Measurements from ENCODE around the gene CPSF3. TPM values are rescaled to one million over a fixed set of nuclear protein-coding genes. Genes with fewer than 3 reads are reported as not detected.
A peak's percentile ranks its signal among the peaks of the same experiment; 100 is the strongest.

Gene CPSF3
- total and polyA plus RNA-seq, 9 of the 15 experiments (the other 6 are each of a cell fraction or from before 2014, with no cell fraction given): 54.2 to 151 (median 94.5) TPM

- intact Hi-C loops (cut with micrococcal nuclease) (no loop called here), in situ Hi-C loops (cut with MboI) (no loop called here)
- POLR2A ChIA-PET: interaction anchor here (0.7 to 1.2 kb wide), 2 partner anchors 11 to 26 kb away, joined by 3 to 5 read pairs; no protein-coding TSS in a partner anchor
- no peak for FAIRE-seq
- no peak for DNase-seq (ENCODE audit: extremely low read depth in 1 of 4, low spot score in 3 of 4)
- Histone ChIP-seq H3K4me2 (ENCODE audit: insufficient read depth, low read length) (no peak overlapping the region), H3K9ac (ENCODE audit: insufficient read depth in 1 of 2, low read depth in 2 of 2, low read length in 2 of 2) (peak overlapping the region in 1 of 2 experiments; percentile 54; a peak in 2 of 4 replicates), H2AFZ (ENCODE audit: low read depth, low read length) (no peak overlapping the region), H3K27me3 (ENCODE audit: control insufficient read depth in 2 of 2, insufficient read depth in 2 of 2, low read length in 2 of 2) (peaks cover 0 to 25% of the 10 kb centered on the region in 2 experiments; a peak in 2 of 5 replicates), H4K20me1 (replicated peaks; ENCODE audit: control insufficient read depth, insufficient read depth, low read length) (no peaks in the 10 kb centered on the region), H3K79me2 (ENCODE audit: control insufficient read depth, insufficient read depth, low read length) (no peaks in the 10 kb centered on the region), H3K4me3 (no peak overlapping the region), H3K36me3 (ENCODE audit: control insufficient read depth, insufficient read depth, low read length) (no peaks in the 10 kb centered on the region), H3K9me1 (ENCODE audit: control insufficient read depth, insufficient read depth, low read length) (no peaks in the 10 kb centered on the region), H3K4me1 (replicated peaks in 1 of 2; ENCODE audit: control insufficient read depth in 2 of 2, insufficient read depth in 2 of 2, low read length in 2 of 2) (peaks cover 4 to 7% of the 10 kb centered on the region in 2 experiments; a peak in 3 of 5 replicates), H3K27ac (ENCODE audit: extremely low read depth, low read depth, low read length) (no peak overlapping the region), H3K9me3 (replicated peaks; ENCODE audit: control insufficient read depth, insufficient read depth, low read depth, low read length) (no peaks in the 10 kb centered on the region)
- CTCF ChIA-PET (ENCODE audit: low intra/inter-chr PET ratio): no interaction called here
- peak; percentile 42; the same call in 1 of the 3 replicates for ATAC-seq
- 43% methylated on average over 27 of the region's 30 CpGs for WGBS (ENCODE audit: insufficient coverage, low coverage, missing lambda C conversion rate)
- TF ChIP-seq EP300 (IDR thresholded peaks at IDR 0.05; ENCODE audit: low read length) (no peak), ZNF395 (CRISPR knock-in tag; IDR thresholded peaks at IDR 0.05) (no peak), HLTF (IDR thresholded peaks at IDR 0.05) (no peak), ZNF41 (CRISPR knock-in tag; conservative IDR thresholded peaks at IDR 0.05) (no peak), GABPB1 (CRISPR knock-in tag; IDR thresholded peaks at IDR 0.05) (no peak), JUND (IDR thresholded peaks at IDR 0.05; ENCODE audit: borderline replicate concordance, low read depth, low read length) (peak; percentile 55; the same call in 1 of the 2 replicates), JUND (tag; IDR thresholded peaks at IDR 0.05; ENCODE audit: borderline replicate concordance, low read depth, low read length) (no peak), CEBPB (tag; IDR thresholded peaks at IDR 0.05) (no peak), ATF3 (IDR thresholded peaks at IDR 0.05) (0 out of 2 replicates have a peak, but pooled peaks have one; percentile 15), ATF3 (CRISPR knock-in tag; conservative IDR thresholded peaks at IDR 0.05) (no peak), ZNF408 (CRISPR knock-in tag; IDR thresholded peaks at IDR 0.05; ENCODE audit: low read depth) (no peak), XRCC4 (IDR thresholded peaks at IDR 0.05; ENCODE audit: extremely low read depth, insufficient read depth, insufficient read length) (no peak), RBBP5 (IDR thresholded peaks at IDR 0.05; ENCODE audit: borderline replicate concordance, insufficient read depth, low read length, poor library complexity, severe bottlenecking) (no peak), ZBTB7A (IDR thresholded peaks at IDR 0.05; ENCODE audit: borderline replicate concordance, control insufficient read depth, low read depth, low read length) (no peak), FOSL1 (tag; conservative IDR thresholded peaks at IDR 0.05) (peak; percentile 66), TFAM (CRISPR knock-in tag; conservative IDR thresholded peaks at IDR 0.05) (no peak)
- no TSS peak for BruUV-seq (replicated peaks)
Measured at GRCh38 chr2:9378433-9379390, 44.7 kb upstream of the CPSF3 start.
